Skin epidermis (tissue), 12 donors: ENCODE data around the gene SCNN1B.

ENCODE experiments used
- H3K27ac ChIP-seq, 21 experiments: fragments of 200-600 bp; sonication (generic) in 11 of 21; one replicate each; pipeline ENCODE4 v1.5.0; 2020; ENCODE audit warnings: mild to moderate bottlenecking in 3 of 21, inconsistent platforms in 2 of 21, moderate library complexity in 2 of 21
- H3K4me3 ChIP-seq, 7 experiments: fragments of 200-600 bp; sonication (generic) in 2 of 7; one replicate each; pipeline ENCODE4 v1.5.0; 2020; ENCODE audit warnings: inconsistent platforms in 2 of 7, mild to moderate bottlenecking in 2 of 7, moderate library complexity in 1 of 7

Gene SCNN1B

GRCh38 chr16:23424292-23424958 is 122.3 kb downstream of the SCNN1B start:
- Histone ChIP-seq H3K4me3 (no peak overlapping the region), H3K27ac (peak overlapping the region in 20 of 21 experiments; percentile 60 to 96 (median 86))

- Histone ChIP-seq H3K27ac (no peak overlapping the region), H3K4me3 (no peak overlapping the region)
Observed at GRCh38 chr16:23428351-23428750, 126.2 kb downstream of the SCNN1B start.
